Activated naive CD4-positive, alpha-beta T cell treated with anti-CD3 and anti-CD28 coated beads, Interleukin-2, amount 50 U/mL, for 24 hours (primary cell): ENCODE data around the gene ELP1.
"Not testable (repeated sequence)": the region's sequence is repeated elsewhere in the genome, so short reads cannot be mapped to it uniquely, and the experiment has no call there.

Experiments
- H3K27ac Mint-ChIP-seq: one replicate; pipeline ENCODE4 v1.8.0; 2021; ENCODE audit warnings: mild to moderate bottlenecking, mixed read lengths
- H3K27me3 Mint-ChIP-seq: one replicate; pipeline ENCODE4 v1.8.0; 2021; ENCODE audit warnings: mixed read lengths
- H3K36me3 Mint-ChIP-seq: one replicate; pipeline ENCODE4 v1.8.0; 2021; ENCODE audit warnings: mixed read lengths
- H3K4me1 Mint-ChIP-seq: one replicate; pipeline ENCODE4 v1.8.0; 2021; ENCODE audit warnings: mixed read lengths
- H3K4me3 Mint-ChIP-seq: one replicate; pipeline ENCODE4 v1.8.0; 2021; ENCODE audit warnings: mild to moderate bottlenecking, mixed read lengths
- H3K9me3 Mint-ChIP-seq: one replicate; pipeline ENCODE4 v1.8.0; 2021; ENCODE audit warnings: mixed read lengths

The ELP1 gene

GRCh38 chr9:108904161-108904560, 29.8 kb downstream of the ELP1 start:
- no peak overlapping the region for H3K4me3 Mint-ChIP-seq
- H3K36me3 Mint-ChIP-seq: peaks cover 34% of the 10 kb centered on the region
- H3K27me3 Mint-ChIP-seq: no peaks in the 10 kb centered on the region
- no peaks in the 10 kb centered on the region for H3K9me3 Mint-ChIP-seq
- H3K27ac Mint-ChIP-seq: no peak overlapping the region
- no peaks in the 10 kb centered on the region for H3K4me1 Mint-ChIP-seq

- no peak overlapping the region for H3K27ac Mint-ChIP-seq
- H3K9me3 Mint-ChIP-seq: no peaks in the 10 kb centered on the region
- peaks cover 30% of the 10 kb centered on the region for H3K36me3 Mint-ChIP-seq
- H3K4me1 Mint-ChIP-seq: no peaks in the 10 kb centered on the region
- H3K27me3 Mint-ChIP-seq: no peaks in the 10 kb centered on the region
- no peak overlapping the region for H3K4me3 Mint-ChIP-seq
These were observed 30.4 kb downstream of the ELP1 start for GRCh38 chr9:108903420-108904103.

DNA sequence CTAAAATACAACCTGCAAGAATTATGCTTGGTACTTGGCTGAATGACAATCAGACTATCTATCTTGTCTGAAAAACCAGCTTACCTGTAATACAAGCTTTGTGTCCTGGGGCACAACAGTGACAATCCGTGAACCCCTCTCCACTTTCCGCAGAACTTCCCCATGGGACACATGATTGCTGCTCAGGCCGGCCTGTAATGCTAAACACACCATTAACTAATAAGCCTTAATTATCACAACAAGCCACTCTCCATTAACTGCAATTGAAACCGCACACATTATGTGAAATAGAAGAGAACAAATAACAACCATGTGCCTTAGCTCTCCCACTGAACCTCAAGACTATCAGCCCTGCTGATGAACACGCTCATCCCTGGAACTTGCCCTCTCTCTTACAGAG, 33.7 kb downstream of the ELP1 start:
- peaks cover 39% of the 10 kb centered on the region for H3K36me3 Mint-ChIP-seq
- H3K27me3 Mint-ChIP-seq: no peaks in the 10 kb centered on the region
- H3K4me1 Mint-ChIP-seq: no peaks in the 10 kb centered on the region
- H3K4me3 Mint-ChIP-seq: no peak overlapping the region
- H3K9me3 Mint-ChIP-seq: no peaks in the 10 kb centered on the region
- no peak overlapping the region for H3K27ac Mint-ChIP-seq

GRCh38 chr9:108899023-108899695, 34.8 kb downstream of the ELP1 start:
- not testable (repeated sequence) for H3K27ac Mint-ChIP-seq, H3K27me3 Mint-ChIP-seq, H3K4me1 Mint-ChIP-seq, H3K4me3 Mint-ChIP-seq, H3K9me3 Mint-ChIP-seq
- H3K36me3 Mint-ChIP-seq: peaks cover 38% of the 10 kb centered on the region

DNA sequence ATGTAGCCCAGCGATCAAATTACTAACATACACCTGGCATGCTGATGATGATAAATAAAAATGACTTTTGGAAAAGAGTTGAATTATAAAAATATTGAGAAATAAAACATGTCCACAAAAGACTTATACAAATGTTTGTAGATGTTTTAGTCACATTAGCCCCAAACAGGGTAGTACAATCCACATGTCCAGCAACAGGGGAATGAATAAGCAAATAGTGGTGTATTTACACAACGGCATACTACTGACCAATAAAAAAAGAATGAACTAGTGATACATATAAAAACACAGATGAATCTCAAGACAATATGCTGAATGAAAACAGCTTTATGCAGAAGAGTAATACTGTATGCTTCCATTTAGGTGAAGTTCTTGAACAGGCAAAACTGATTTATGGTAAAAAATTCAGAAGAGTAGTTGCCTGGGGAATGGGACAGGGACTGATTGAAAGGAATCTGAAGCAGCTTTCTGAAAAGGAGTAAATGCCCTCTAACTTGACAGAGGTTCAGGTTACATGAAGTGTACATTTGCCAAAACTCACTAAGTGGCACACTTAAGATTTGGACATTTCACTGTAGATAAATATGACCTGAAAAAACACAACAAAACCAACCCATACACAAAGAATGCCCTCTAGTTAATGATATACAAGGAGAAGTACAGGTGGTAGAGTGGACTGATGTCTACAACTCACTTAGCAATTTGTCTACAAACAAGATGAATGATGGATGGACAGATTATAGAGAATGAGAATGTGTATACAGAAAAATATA, 36.4 kb downstream of the ELP1 start:
- Mint-ChIP-seq H3K27ac (no peak overlapping the region), H3K9me3 (no peaks in the 10 kb centered on the region), H3K36me3 (peaks cover 33% of the 10 kb centered on the region), H3K4me1 (no peaks in the 10 kb centered on the region), H3K4me3 (no peak overlapping the region), H3K27me3 (no peaks in the 10 kb centered on the region)

- H3K9me3 Mint-ChIP-seq: no peaks in the 10 kb centered on the region
- H3K36me3 Mint-ChIP-seq: peaks cover 39% of the 10 kb centered on the region
- H3K4me3 Mint-ChIP-seq: no peak overlapping the region
- H3K27me3 Mint-ChIP-seq: no peaks in the 10 kb centered on the region
- H3K4me1 Mint-ChIP-seq: no peaks in the 10 kb centered on the region
- no peak overlapping the region for H3K27ac Mint-ChIP-seq
These were observed 39.5 kb downstream of the ELP1 start for GRCh38 chr9:108894225-108894997.

GRCh38 chr9:108889649-108890067, 44.3 kb downstream of the ELP1 start:
- no peak overlapping the region for H3K27ac Mint-ChIP-seq

GRCh38 chr9:108886594-108887271, 47.2 kb downstream of the ELP1 start:
- Mint-ChIP-seq H3K27ac (peak overlapping the region; percentile 89), H3K4me3 (peak overlapping the region; percentile 45), H3K4me1 (peaks cover 18% of the 10 kb centered on the region), H3K36me3 (peaks cover 38% of the 10 kb centered on the region)
- H3K27me3 Mint-ChIP-seq, H3K9me3 Mint-ChIP-seq: not testable (repeated sequence)

More at GRCh38 chr9:108889649-108890067, 44.3 kb downstream of the ELP1 start:
- peaks cover 39% of the 10 kb centered on the region for H3K36me3 Mint-ChIP-seq
- H3K27me3 Mint-ChIP-seq: no peaks in the 10 kb centered on the region
- no peak overlapping the region for H3K4me3 Mint-ChIP-seq
- no peaks in the 10 kb centered on the region for H3K9me3 Mint-ChIP-seq
- peaks cover 18% of the 10 kb centered on the region for H3K4me1 Mint-ChIP-seq

DNA sequence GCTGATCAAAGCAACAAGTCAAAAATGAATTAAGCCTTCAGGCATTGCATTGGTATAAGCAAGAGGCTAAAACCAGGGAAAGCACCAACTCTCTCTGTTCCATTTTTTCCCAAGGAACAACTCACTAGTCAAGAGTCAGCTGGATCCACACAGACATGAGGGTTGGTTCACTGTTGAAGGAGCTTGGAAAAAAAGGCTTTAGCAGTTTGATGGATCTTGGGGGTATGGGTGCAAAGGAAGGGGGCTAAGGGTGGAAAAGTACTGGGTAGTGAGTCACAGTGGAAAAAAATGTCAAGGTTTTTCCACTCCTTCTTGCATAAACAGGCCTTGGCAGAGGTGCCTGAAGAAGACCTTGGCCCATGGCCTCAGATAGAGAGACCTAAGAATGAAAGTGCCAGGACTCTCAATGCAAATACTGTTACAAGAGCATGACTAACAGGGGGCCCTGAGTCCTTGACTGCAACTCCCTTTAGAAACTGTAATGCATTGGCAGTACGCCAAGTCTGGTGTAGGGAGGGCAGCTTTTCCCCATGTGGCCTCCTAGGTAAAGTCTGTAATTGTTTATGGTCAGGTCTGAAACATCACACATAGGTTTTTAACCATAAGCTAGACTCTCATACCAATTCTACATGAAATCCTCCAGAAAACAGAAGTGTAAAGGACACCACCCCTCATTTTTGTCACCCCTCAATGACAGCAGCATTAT, 48.1 kb downstream of the ELP1 start:
- peaks cover 35% of the 10 kb centered on the region for H3K36me3 Mint-ChIP-seq
- peak overlapping the region; percentile 89 for H3K27ac Mint-ChIP-seq
- peaks cover 18% of the 10 kb centered on the region for H3K4me1 Mint-ChIP-seq
- no peaks in the 10 kb centered on the region for H3K27me3 Mint-ChIP-seq
- peak overlapping the region; percentile 45 for H3K4me3 Mint-ChIP-seq
- H3K9me3 Mint-ChIP-seq: no peaks in the 10 kb centered on the region

GRCh38 chr9:108884701-108885100, 49.2 kb downstream of the ELP1 start:
- Mint-ChIP-seq H3K27me3 (no peaks in the 10 kb centered on the region), H3K4me1 (peaks cover 18% of the 10 kb centered on the region), H3K36me3 (peaks cover 32% of the 10 kb centered on the region), H3K4me3 (no peak overlapping the region), H3K9me3 (no peaks in the 10 kb centered on the region), H3K27ac (no peak overlapping the region)

DNA sequence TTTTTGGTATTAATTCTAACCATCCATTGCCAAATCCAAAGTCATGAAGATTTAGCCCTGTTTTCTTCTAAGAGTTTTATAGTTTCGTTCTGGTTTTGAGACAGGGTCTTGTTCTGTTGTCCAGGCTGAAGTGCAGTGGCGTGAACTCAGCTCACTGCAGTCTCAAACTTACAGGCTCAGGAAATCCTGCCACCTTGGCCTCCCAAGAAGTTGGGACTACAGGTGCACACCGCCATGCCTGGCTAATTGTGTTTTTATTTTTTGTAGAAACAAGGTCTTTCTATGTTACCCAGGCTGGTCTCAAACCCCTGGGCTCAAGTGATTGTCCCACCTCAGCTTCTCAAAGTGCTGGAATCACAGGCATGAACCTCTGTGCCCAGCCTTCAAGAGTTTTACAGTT, 50.8 kb downstream of the ELP1 start:
- peaks cover 18% of the 10 kb centered on the region for H3K4me1 Mint-ChIP-seq
- H3K27ac Mint-ChIP-seq: no peak overlapping the region

DNA sequence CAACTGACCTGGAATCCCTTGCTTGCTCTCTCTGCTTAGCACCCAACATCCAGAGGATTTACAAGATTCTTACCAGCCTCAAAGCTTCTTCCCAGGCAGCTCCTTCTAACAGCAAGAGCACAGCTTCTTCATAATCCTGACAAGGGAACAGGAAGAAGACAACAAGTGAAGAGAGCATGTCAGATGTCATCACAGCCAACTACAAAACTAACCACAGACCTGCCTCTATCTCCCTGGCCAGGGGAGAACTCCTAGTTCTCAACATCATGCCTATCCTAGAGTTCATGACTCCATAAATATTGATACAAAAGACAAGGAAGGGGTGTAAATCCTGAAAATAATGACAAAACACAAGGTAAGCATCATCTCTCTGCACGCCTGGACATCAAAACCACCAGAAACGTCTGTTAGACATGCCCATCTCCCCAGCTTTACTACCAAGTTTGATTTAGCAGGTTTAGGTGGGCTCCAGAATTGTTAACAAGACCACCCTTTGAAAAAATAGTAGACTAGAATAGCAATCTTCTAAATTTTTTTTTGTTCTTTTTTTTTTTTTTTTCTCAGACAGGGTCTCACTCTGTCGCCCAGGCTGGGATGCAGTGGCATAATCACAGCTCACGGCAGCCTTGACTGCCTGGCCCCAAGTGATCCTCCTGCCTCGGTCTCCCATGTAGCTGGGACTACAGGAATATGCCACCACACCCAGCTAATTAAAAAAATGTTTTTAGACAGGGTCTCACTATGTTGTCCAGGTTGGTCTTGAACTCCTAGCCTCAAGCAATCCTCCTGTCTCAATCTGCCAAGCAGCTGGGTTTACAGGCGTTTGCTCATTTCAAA, 51.7 kb downstream of the ELP1 start:
- Mint-ChIP-seq H3K4me3 (no peak overlapping the region), H3K4me1 (peaks cover 18% of the 10 kb centered on the region)

More for the DNA sequence above, 50.8 kb downstream of the ELP1 start:
- Mint-ChIP-seq H3K9me3 (no peaks in the 10 kb centered on the region), H3K36me3 (peaks cover 33% of the 10 kb centered on the region), H3K4me3 (no peak overlapping the region), H3K27me3 (no peaks in the 10 kb centered on the region)

DNA sequence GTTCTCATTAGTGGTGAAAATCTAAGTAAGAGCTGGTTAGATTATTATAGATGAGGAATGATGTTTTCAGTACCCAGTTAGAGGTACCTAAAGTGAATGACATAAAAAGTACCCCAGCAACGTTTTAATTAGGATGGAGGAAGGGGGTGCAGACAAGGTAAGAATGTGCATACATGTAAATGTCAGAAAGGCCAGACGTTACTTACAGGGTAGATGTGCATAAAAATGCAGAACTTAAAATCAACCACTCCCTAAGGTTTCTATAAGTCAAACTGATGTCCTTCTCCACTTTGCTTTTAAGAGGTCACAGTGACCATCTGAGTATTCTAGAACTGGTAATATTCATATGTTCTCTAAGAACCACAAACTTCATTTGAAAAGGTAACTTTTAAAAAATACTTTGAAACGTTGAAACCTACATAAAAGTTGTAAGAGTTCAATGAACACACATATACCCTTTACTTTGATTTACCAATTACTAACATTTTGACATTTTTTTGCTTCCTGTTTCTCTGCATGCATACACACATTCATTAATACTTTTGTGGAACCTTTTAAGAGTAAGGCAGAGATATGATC, 53.1 kb downstream of the ELP1 start:
- Mint-ChIP-seq H3K4me3 (no peak overlapping the region), H3K9me3 (no peaks in the 10 kb centered on the region), H3K27me3 (no peaks in the 10 kb centered on the region), H3K4me1 (peaks cover 9% of the 10 kb centered on the region), H3K36me3 (peaks cover 31% of the 10 kb centered on the region), H3K27ac (no peak overlapping the region)

More for the DNA sequence above, 51.7 kb downstream of the ELP1 start:
- H3K27ac Mint-ChIP-seq: peak overlapping the region; percentile 19
- peaks cover 34% of the 10 kb centered on the region for H3K36me3 Mint-ChIP-seq
- H3K27me3 Mint-ChIP-seq: no peaks in the 10 kb centered on the region
- H3K9me3 Mint-ChIP-seq: no peaks in the 10 kb centered on the region
